HG03135 (cell line): ENCODE results near the gene LRP2.
"Not testable (repeated sequence)": the region's sequence is repeated elsewhere in the genome, so short reads cannot be mapped to it uniquely, and the experiment has no call there.

ENCODE experiments used
- ATAC-seq: cut with Tn5 transposase; IDR thresholded peaks from one replicate; pipeline ENCODE4 v1.9.1; 2021; ENCODE audit warnings: mild to moderate bottlenecking, moderate library complexity; ENCODE audit not compliant: unreplicated experiment

LRP2 gene

GRCh38 chr2:169348321-169349024 is 13.9 kb downstream of the LRP2 start:
- ATAC-seq: no peak

- ATAC-seq: no peak
Observed at GRCh38 chr2:169345486-169346437, 16.6 kb downstream of the LRP2 start.

GRCh38 chr2:169344736-169345485 is 17.4 kb downstream of the LRP2 start:
- ATAC-seq: no peak

GRCh38 chr2:169343202-169343601 is 19.1 kb downstream of the LRP2 start:
- no peak for ATAC-seq

GRCh38 chr2:169339657-169340056 is 22.7 kb downstream of the LRP2 start:
- ATAC-seq: no peak

GRCh38 chr2:169336695-169337094 is 25.6 kb downstream of the LRP2 start:
- no peak for ATAC-seq

GRCh38 chr2:169330555-169331198 is 31.7 kb downstream of the LRP2 start:
- ATAC-seq: no peak

GRCh38 chr2:169329688-169330554 is 32.4 kb downstream of the LRP2 start:
- ATAC-seq: no peak

GRCh38 chr2:169328785-169329184 is 33.5 kb downstream of the LRP2 start:
- ATAC-seq: no peak

GRCh38 chr2:169327837-169328236 is 34.5 kb downstream of the LRP2 start:
- ATAC-seq: not testable (repeated sequence)

GRCh38 chr2:169325886-169326285 is 36.4 kb downstream of the LRP2 start:
- ATAC-seq: not testable (repeated sequence)

- no peak for ATAC-seq
Observed at GRCh38 chr2:169324581-169325260, 37.6 kb downstream of the LRP2 start.

- ATAC-seq: no peak
Observed at GRCh38 chr2:169323841-169324240, 38.5 kb downstream of the LRP2 start.

GRCh38 chr2:169320561-169320960 is 41.8 kb downstream of the LRP2 start:
- no peak for ATAC-seq

- ATAC-seq: no peak
Observed at GRCh38 chr2:169315357-169315756, 47.0 kb downstream of the LRP2 start.

GRCh38 chr2:169308349-169308748 is 54.0 kb downstream of the LRP2 start:
- ATAC-seq: not testable (repeated sequence)

GRCh38 chr2:169304689-169305088 is 57.6 kb downstream of the LRP2 start:
- not testable (repeated sequence) for ATAC-seq

GRCh38 chr2:169303579-169304305 is 58.6 kb downstream of the LRP2 start:
- ATAC-seq: no peak

GRCh38 chr2:169302364-169302763 is 60.0 kb downstream of the LRP2 start:
- ATAC-seq: no peak
